Mucosa of descending colon (tissue), 3 donors: Measurements from ENCODE around the gene DHX15. TPM values are rescaled to one million over a fixed set of nuclear protein-coding genes. Genes with fewer than 3 reads are reported as not detected.

ENCODE experiments used
- ATAC-seq: fragments of 200-7000 bp; cut with Tn5 transposase; one replicate; pipeline ENCODE4 v1.9.1; 2020; ENCODE audit warnings: mild to moderate bottlenecking, moderate library complexity
- DNase-seq, 3 donors: peaks; one replicate each; pipeline ENCODE4 v3.0.0-alpha.2; 2020
- H3K36me3 ChIP-seq: fragments of 200-600 bp; one replicate; pipeline ENCODE4 v1.8.0; 2021; ENCODE audit warnings: low read depth, mild to moderate bottlenecking
- H3K4me1 ChIP-seq: fragments of 200-600 bp; one replicate; pipeline ENCODE4 v1.8.0; 2021; ENCODE audit warnings: low read depth, mild to moderate bottlenecking
- H3K4me3 ChIP-seq: fragments of 200-600 bp; one replicate; pipeline ENCODE4 v1.8.0; 2021; ENCODE audit warnings: mild to moderate bottlenecking
- H3K9me3 ChIP-seq: fragments of 200-600 bp; one replicate; pipeline ENCODE4 v1.8.0; 2021; ENCODE audit warnings: mild to moderate bottlenecking
- CTCF ChIP-seq: fragments of 200-600 bp; IDR thresholded peaks from one replicate; pipeline ENCODE4 v1.8.0; 2022; ENCODE audit warnings: antibody characterized with exemption, mild to moderate bottlenecking
- intact Hi-C, 2 donors: fragments of 100-400 bp; cut with DNase I in 1 of 2; cut with micrococcal nuclease in 1 of 2; formaldehyde crosslinking; loops; one replicate each; pipeline versions ENCODE4 v1.11.0 to v1.11.1; 2022; cut with DNase I, micrococcal nuclease
- total RNA-seq, 3 donors: library from RNA; stranded (reverse); fragmentation: NEBNext Ultra II Directional in 2 of 3; extraction: Animal tissue kit (Norgen Biotek cat#: 25700) in 2 of 3; gene quantifications; one replicate each; pipeline versions ENCODE4 v1.2.1 to v1.2.4, GENCODE V29; 2021 to 2023
- donor health status: DM: no; HTN: no; CAD: no; lungs with moderate emphysema.
- donor health status: DM: no; HTN: no; CAD: no.
- donor health status: DM: no; HTN: yes; CAD: no.

Gene DHX15
- total RNA-seq, 3 donors from 2014 or later: 118 to 136 (median 135) TPM

GRCh38 chr4:24561438-24562139 lies 22.8 kb downstream of the DHX15 start:
- H3K4me1 ChIP-seq: peaks cover 31% of the 10 kb centered on the region
- TF ChIP-seq CTCF: no peak
- H3K36me3 ChIP-seq: no peaks in the 10 kb centered on the region
- H3K9me3 ChIP-seq: no peaks in the 10 kb centered on the region
- intact Hi-C loops: no loop called here
- DNase-seq: no peak
- no peak for ATAC-seq
- no peak overlapping the region for H3K4me3 ChIP-seq

- intact Hi-C loops: no loop called here
- Histone ChIP-seq H3K36me3 (no peaks in the 10 kb centered on the region), H3K4me1 (peaks cover 26% of the 10 kb centered on the region), H3K9me3 (no peaks in the 10 kb centered on the region), H3K4me3 (no peak overlapping the region)
- no peak for TF ChIP-seq CTCF
- no peak for DNase-seq
- no peak for ATAC-seq
These were observed 23.4 kb downstream of the DHX15 start for GRCh38 chr4:24560868-24561368.

GRCh38 chr4:24559889-24560288 lies 24.5 kb downstream of the DHX15 start:
- intact Hi-C loops: no loop called here
- DNase-seq: no peak
- ATAC-seq: no peak
- no peaks in the 10 kb centered on the region for H3K36me3 ChIP-seq
- peaks cover 20% of the 10 kb centered on the region for H3K4me1 ChIP-seq
- H3K9me3 ChIP-seq: no peaks in the 10 kb centered on the region
- H3K4me3 ChIP-seq: no peak overlapping the region
- TF ChIP-seq CTCF: no peak

- Histone ChIP-seq H3K4me3 (no peak overlapping the region), H3K36me3 (no peaks in the 10 kb centered on the region), H3K9me3 (no peaks in the 10 kb centered on the region), H3K4me1 (peaks cover 15% of the 10 kb centered on the region)
- ATAC-seq (no peak), DNase-seq (no peak)
- intact Hi-C loops: no loop called here
- no peak for TF ChIP-seq CTCF
These were observed 25.1 kb downstream of the DHX15 start for GRCh38 chr4:24559032-24559821.

- ATAC-seq: peak; percentile 82
- no peak for DNase-seq
- Histone ChIP-seq H3K36me3 (no peaks in the 10 kb centered on the region), H3K4me3 (no peak overlapping the region), H3K9me3 (no peaks in the 10 kb centered on the region), H3K4me1 (peaks cover 12% of the 10 kb centered on the region)
- intact Hi-C loops: no loop called here
- no peak for TF ChIP-seq CTCF
These were observed 27.0 kb downstream of the DHX15 start for GRCh38 chr4:24557026-24558025.
